K562 (cell line): ENCODE results near the gene C20orf96. TPM values are rescaled to one million over a fixed set of nuclear protein-coding genes. Genes with fewer than 3 reads are reported as not detected.

Experiments used
- CEBPG ChIP-seq, 3 experiments: fragments of 200-800 bp in 1 of 3; sonication (Bioruptor generic) in 1 of 3; sonication (generic) in 1 of 3; formaldehyde crosslinking in 1 of 3; IDR thresholded peaks in 2 of 3; conservative IDR thresholded peaks in 1 of 3; 2 replicates each; pipeline versions ENCODE4 v1.6.1 to v1.8.0; 2016 to 2022; ENCODE audit warnings: missing compliant biosample characterization in 2 of 3, missing genetic modification characterization in 2 of 3, mild to moderate bottlenecking in 1 of 3, missing genetic modification reagents in 1 of 3
- ERF ChIP-seq: fragments of 450-650 bp; formaldehyde crosslinking; IDR thresholded peaks from 2 replicates; pipeline ENCODE4 v1.4.0; 2020; ENCODE audit warnings: mild to moderate bottlenecking, mixed read lengths
- FOXA3 ChIP-seq, 2 experiments: fragments of 450-650 bp in 1 of 2; sonication (generic) in 1 of 2; formaldehyde crosslinking; IDR thresholded peaks in 1 of 2; conservative IDR thresholded peaks in 1 of 2; 2 replicates each; pipeline versions ENCODE4 v1.4.0 to v1.8.0; 2020 to 2022; ENCODE audit warnings: mild to moderate bottlenecking in 2 of 2, missing genetic modification reagents in 1 of 2
- MTA3 ChIP-seq: fragments of 450-650 bp; formaldehyde crosslinking; IDR thresholded peaks from 2 replicates; pipeline ENCODE4 v1.6.1; 2017; ENCODE audit warnings: mild to moderate bottlenecking, borderline replicate concordance
- NCOA6 ChIP-seq: fragments of 450-650 bp; IDR thresholded peaks from 2 replicates; pipeline ENCODE4 v1.6.1; 2017; ENCODE audit warnings: mild to moderate bottlenecking
- PTTG1 ChIP-seq: fragments of 450-650 bp; IDR thresholded peaks from 2 replicates; pipeline ENCODE4 v1.6.1; 2016; ENCODE audit warnings: low read depth, mild to moderate bottlenecking, missing genetic modification characterization, missing compliant biosample characterization
- RBFOX2 ChIP-seq: fragments of 200-400 bp; formaldehyde crosslinking; IDR thresholded peaks from 2 replicates; pipeline ENCODE4 v1.6.1; 2017; ENCODE audit warnings: low read depth, mild to moderate bottlenecking, low read length, moderate library complexity
- RBM22 ChIP-seq: fragments of 200-400 bp; formaldehyde crosslinking; IDR thresholded peaks from 2 replicates; pipeline ENCODE4 v1.6.1; 2018; ENCODE audit warnings: low read length, low read depth; ENCODE audit not compliant: poor library complexity, severe bottlenecking
- ZBED1 ChIP-seq: IDR thresholded peaks from 2 replicates; pipeline ENCODE4 v1.6.1; 2014
- ZNF263 ChIP-seq: sonication (generic); formaldehyde crosslinking; IDR thresholded peaks from 2 replicates; pipeline ENCODE4 v1.8.0; 2022; ENCODE audit warnings: mild to moderate bottlenecking, missing genetic modification reagents, borderline replicate concordance
- ZNF589 ChIP-seq: fragments of 200-800 bp; sonication (Bioruptor generic); IDR thresholded peaks from 2 replicates; pipeline ENCODE4 v1.6.1; 2016; ENCODE audit warnings: low read depth, missing genetic modification characterization, missing compliant biosample characterization
- ZNF668 ChIP-seq: fragments of 250-450 bp; sonication (Bioruptor Pico); IDR thresholded peaks from 2 replicates; pipeline ENCODE4 v1.8.0; 2022; ENCODE audit warnings: mild to moderate bottlenecking, inconsistent platforms
- polyA plus RNA-seq, 8 experiments: library from polyadenylated mRNA; depleted of rRNA in 4 of 8; stranded (reverse) in 5 of 8; unstranded in 3 of 8; fragments of >200 nt; fragmentation: Nextera tagmentation in 2 of 8; fragmentation: Illumina TruSeq in 1 of 8; extraction: Ambion mirVana in 2 of 8; extraction: Trizol in 1 of 8; gene quantifications; 2 replicates each; pipeline versions ENCODE4 v1.2.1 to v1.2.3, GENCODE V29; 2011 to 2014; ENCODE audit warnings: inconsistent platforms in 1 of 8, missing spikeins in 1 of 8
- total RNA-seq, 7 experiments: library from RNA; depleted of rRNA in 6 of 7; stranded (reverse); fragments of >200 nt in 6 of 7; fragmentation: Illumina TruSeq in 2 of 7; extraction: Trizol in 2 of 7; gene quantifications; 2 replicates each; pipeline versions ENCODE4 v1.2.1 to v1.2.3, GENCODE V29; 2011 to 2021; ENCODE audit warnings: low replicate concordance in 1 of 7
- TF ChIP-seq, protein P1 (sequence below): fragments of 450-650 bp; conservative IDR thresholded peaks from 2 replicates; pipeline ENCODE4 v1.6.1; 2016; ENCODE audit warnings: missing genetic modification characterization, low read depth, mild to moderate bottlenecking, missing compliant biosample characterization, moderate library complexity
- TF ChIP-seq, protein P2 (sequence below), 2 experiments: fragments of 450-650 bp in 1 of 2; sonication (generic) in 1 of 2; formaldehyde crosslinking in 1 of 2; IDR thresholded peaks in 1 of 2; conservative IDR thresholded peaks in 1 of 2; 2 replicates each; pipeline versions ENCODE4 v1.6.1 to v1.8.1; 2016 to 2023; ENCODE audit warnings: mild to moderate bottlenecking in 2 of 2, moderate library complexity in 2 of 2, inconsistent platforms in 1 of 2, missing genetic modification reagents in 1 of 2
- TF ChIP-seq, protein P3 (sequence below): sonication (generic); formaldehyde crosslinking; IDR thresholded peaks from 2 replicates; pipeline ENCODE4 v1.8.0; 2022; ENCODE audit warnings: missing genetic modification reagents, mild to moderate bottlenecking, borderline replicate concordance
- TF ChIP-seq, protein P4 (sequence below): fragments of 250-450 bp; sonication (Bioruptor Pico); IDR thresholded peaks from 2 replicates; pipeline ENCODE4 v1.5.0; 2020; ENCODE audit warnings: mild to moderate bottlenecking, borderline replicate concordance
- TF ChIP-seq, protein P5 (sequence below): fragments of 250-450 bp; sonication (Bioruptor Pico); IDR thresholded peaks from 2 replicates; pipeline ENCODE4 v1.8.0; 2021; ENCODE audit warnings: moderate library complexity, mild to moderate bottlenecking, inconsistent platforms
- TF ChIP-seq, protein P6 (sequence below): fragments of 250-450 bp; sonication (Bioruptor Pico); IDR thresholded peaks from 2 replicates; pipeline ENCODE4 v1.8.0; 2021; ENCODE audit warnings: mild to moderate bottlenecking, moderate library complexity

C20orf96 gene
- total and polyA plus RNA-seq, 9 of the 15 experiments (the other 6 are each of a cell fraction or from before 2014, with no cell fraction given) = 1.7 to 11.7 (median 4.2) TPM

DNA sequence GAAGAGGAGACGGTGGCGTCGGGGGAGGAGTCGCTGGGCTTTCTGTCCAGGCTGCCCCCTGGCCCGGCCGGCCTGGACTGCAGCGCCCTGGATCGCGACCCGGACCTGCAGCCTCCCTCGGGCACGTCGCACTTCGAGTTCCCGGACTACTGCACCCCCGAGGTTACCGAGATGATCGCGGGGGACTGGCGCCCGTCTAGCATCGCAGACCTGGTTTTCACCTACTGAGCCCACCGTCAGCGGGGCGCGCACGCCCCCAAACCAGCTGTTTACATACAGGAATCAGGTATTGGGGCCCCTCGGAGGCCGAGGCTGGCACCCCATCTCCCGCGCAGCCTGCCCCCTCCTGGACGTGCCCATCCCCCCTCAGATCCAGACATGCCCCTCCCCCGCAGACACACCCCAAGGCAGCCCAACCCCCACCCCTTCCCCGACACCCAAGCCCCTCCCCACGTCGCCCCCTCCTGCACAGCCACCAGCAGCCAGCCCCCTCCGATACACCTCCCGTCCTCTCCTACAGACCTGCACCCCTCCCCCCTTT, 36.2 kb upstream of the C20orf96 start (continued):
- TF ChIP-seq, protein P1, sequence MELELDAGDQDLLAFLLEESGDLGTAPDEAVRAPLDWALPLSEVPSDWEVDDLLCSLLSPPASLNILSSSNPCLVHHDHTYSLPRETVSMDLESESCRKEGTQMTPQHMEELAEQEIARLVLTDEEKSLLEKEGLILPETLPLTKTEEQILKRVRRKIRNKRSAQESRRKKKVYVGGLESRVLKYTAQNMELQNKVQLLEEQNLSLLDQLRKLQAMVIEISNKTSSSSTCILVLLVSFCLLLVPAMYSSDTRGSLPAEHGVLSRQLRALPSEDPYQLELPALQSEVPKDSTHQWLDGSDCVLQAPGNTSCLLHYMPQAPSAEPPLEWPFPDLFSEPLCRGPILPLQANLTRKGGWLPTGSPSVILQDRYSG (tag) = no peak
- TF ChIP-seq PTTG1 (tag) = no peak
- TF ChIP-seq, protein P2, sequence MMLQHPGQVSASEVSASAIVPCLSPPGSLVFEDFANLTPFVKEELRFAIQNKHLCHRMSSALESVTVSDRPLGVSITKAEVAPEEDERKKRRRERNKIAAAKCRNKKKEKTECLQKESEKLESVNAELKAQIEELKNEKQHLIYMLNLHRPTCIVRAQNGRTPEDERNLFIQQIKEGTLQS (IDR thresholded peaks at IDR 0.05) = no peak
- TF ChIP-seq, protein P2 (CRISPR knock-in tag; conservative IDR thresholded peaks at IDR 0.05) = no peak
- no peak for TF ChIP-seq CEBPG (CRISPR knock-in tag; IDR thresholded peaks at IDR 0.05)
- TF ChIP-seq CEBPG (tag; conservative IDR thresholded peaks at IDR 0.05 in 1 of 2, IDR thresholded peaks at IDR 0.05 in 1 of 2) = no peak
- TF ChIP-seq RBFOX2 = peak; percentile 50
- TF ChIP-seq, protein P3, sequence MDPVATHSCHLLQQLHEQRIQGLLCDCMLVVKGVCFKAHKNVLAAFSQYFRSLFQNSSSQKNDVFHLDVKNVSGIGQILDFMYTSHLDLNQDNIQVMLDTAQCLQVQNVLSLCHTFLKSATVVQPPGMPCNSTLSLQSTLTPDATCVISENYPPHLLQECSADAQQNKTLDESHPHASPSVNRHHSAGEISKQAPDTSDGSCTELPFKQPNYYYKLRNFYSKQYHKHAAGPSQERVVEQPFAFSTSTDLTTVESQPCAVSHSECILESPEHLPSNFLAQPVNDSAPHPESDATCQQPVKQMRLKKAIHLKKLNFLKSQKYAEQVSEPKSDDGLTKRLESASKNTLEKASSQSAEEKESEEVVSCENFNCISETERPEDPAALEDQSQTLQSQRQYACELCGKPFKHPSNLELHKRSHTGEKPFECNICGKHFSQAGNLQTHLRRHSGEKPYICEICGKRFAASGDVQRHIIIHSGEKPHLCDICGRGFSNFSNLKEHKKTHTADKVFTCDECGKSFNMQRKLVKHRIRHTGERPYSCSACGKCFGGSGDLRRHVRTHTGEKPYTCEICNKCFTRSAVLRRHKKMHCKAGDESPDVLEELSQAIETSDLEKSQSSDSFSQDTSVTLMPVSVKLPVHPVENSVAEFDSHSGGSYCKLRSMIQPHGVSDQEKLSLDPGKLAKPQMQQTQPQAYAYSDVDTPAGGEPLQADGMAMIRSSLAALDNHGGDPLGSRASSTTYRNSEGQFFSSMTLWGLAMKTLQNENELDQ (CRISPR knock-in tag) = no peak
- TF ChIP-seq, protein P4, sequence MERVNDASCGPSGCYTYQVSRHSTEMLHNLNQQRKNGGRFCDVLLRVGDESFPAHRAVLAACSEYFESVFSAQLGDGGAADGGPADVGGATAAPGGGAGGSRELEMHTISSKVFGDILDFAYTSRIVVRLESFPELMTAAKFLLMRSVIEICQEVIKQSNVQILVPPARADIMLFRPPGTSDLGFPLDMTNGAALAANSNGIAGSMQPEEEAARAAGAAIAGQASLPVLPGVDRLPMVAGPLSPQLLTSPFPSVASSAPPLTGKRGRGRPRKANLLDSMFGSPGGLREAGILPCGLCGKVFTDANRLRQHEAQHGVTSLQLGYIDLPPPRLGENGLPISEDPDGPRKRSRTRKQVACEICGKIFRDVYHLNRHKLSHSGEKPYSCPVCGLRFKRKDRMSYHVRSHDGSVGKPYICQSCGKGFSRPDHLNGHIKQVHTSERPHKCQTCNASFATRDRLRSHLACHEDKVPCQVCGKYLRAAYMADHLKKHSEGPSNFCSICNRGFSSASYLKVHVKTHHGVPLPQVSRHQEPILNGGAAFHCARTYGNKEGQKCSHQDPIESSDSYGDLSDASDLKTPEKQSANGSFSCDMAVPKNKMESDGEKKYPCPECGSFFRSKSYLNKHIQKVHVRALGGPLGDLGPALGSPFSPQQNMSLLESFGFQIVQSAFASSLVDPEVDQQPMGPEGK (CRISPR knock-in tag) = no peak
- TF ChIP-seq ZNF589 (CRISPR knock-in tag) = no peak
- TF ChIP-seq, protein P5, sequence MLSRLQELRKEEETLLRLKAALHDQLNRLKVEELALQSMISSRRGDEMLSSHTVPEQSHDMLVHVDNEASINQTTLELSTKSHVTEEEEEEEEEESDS (CRISPR knock-in tag) = no peak
- TF ChIP-seq RBM22 = peak; percentile 43
- peak; percentile 5; the same call in 1 of the 2 replicates for TF ChIP-seq ZNF263 (CRISPR knock-in tag)
- peak; percentile 4; the same call in 1 of the 2 replicates for TF ChIP-seq MTA3
- TF ChIP-seq FOXA3 (CRISPR knock-in tag; conservative IDR thresholded peaks at IDR 0.05 in 1 of 2, IDR thresholded peaks at IDR 0.05 in 1 of 2) = peak in 1 of 2 experiments; percentile 64; a peak in 1 of 4 replicates
- peak; percentile 87 for TF ChIP-seq NCOA6
- no peak for TF ChIP-seq ERF (CRISPR knock-in tag)
- TF ChIP-seq, protein P6, sequence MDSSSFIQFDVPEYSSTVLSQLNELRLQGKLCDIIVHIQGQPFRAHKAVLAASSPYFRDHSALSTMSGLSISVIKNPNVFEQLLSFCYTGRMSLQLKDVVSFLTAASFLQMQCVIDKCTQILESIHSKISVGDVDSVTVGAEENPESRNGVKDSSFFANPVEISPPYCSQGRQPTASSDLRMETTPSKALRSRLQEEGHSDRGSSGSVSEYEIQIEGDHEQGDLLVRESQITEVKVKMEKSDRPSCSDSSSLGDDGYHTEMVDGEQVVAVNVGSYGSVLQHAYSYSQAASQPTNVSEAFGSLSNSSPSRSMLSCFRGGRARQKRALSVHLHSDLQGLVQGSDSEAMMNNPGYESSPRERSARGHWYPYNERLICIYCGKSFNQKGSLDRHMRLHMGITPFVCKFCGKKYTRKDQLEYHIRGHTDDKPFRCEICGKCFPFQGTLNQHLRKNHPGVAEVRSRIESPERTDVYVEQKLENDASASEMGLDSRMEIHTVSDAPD (CRISPR knock-in tag) = no peak
- no peak for TF ChIP-seq ZBED1
- no peak for TF ChIP-seq ZNF668 (CRISPR knock-in tag)
